NCI-H2227 treated with DMSO at 0.1 percent for 48 hours (cell line): ENCODE results near the gene PAX5.

ENCODE experiments used
- DNase-seq: peaks from one replicate; lab custom pipeline; 2025; lab: John Stamatoyannopoulos, UW

PAX5 gene

GRCh38 chr9:37037503-37038301 lies 3.6 kb upstream of the PAX5 start:
- DNase-seq, result no peak

- peak; percentile 38 for DNase-seq
Measured at GRCh38 chr9:37036776-37037502, 2.9 kb upstream of the PAX5 start.

GRCh38 chr9:37036371-37036775 lies 2.3 kb upstream of the PAX5 start:
- DNase-seq, result peak; percentile 13

GRCh38 chr9:37035648-37036370 lies 1.7 kb upstream of the PAX5 start:
- DNase-seq, result peak; percentile 22

- DNase-seq, result no peak
Measured at GRCh38 chr9:37034938-37035647, 1.0 kb upstream of the PAX5 start.

- peak; percentile 16 for DNase-seq
Measured at GRCh38 chr9:37034305-37034937, 353 bp upstream of the PAX5 start.

- DNase-seq, result no peak
Measured at GRCh38 chr9:37033141-37033540, 927 bp downstream of the PAX5 start.

GRCh38 chr9:37032713-37033112 lies 1.4 kb downstream of the PAX5 start:
- DNase-seq, result no peak

- no peak for DNase-seq
Measured at GRCh38 chr9:37031902-37032301, 2.2 kb downstream of the PAX5 start.

GRCh38 chr9:37031081-37031480 lies 3.0 kb downstream of the PAX5 start:
- DNase-seq, result no peak

GRCh38 chr9:37030611-37030939 lies 3.5 kb downstream of the PAX5 start:
- DNase-seq, result no peak

GRCh38 chr9:37029776-37030610 lies 4.1 kb downstream of the PAX5 start:
- DNase-seq, result no peak

GRCh38 chr9:37029304-37029775 lies 4.7 kb downstream of the PAX5 start:
- no peak for DNase-seq

- no peak for DNase-seq
Measured at GRCh38 chr9:37028420-37029031, 5.5 kb downstream of the PAX5 start.

GRCh38 chr9:37027582-37028419 lies 6.3 kb downstream of the PAX5 start:
- DNase-seq, result peak; percentile 89

- DNase-seq, result no peak
Measured at GRCh38 chr9:37026931-37027581, 7.0 kb downstream of the PAX5 start.

- no peak for DNase-seq
Measured at GRCh38 chr9:37026113-37026930, 7.7 kb downstream of the PAX5 start.

GRCh38 chr9:37025823-37026112 lies 8.3 kb downstream of the PAX5 start:
- no peak for DNase-seq
